Ovary (tissue), 9 donors: ENCODE data around the gene TLDC2. TPM values are rescaled to one million over a fixed set of nuclear protein-coding genes. Genes with fewer than 3 reads are reported as not detected.

ENCODE experiments used
- DNase-seq, 5 donors: peaks; one replicate each; pipeline ENCODE4 v3.0.0-alpha.2; 2019 to 2020
- H3K27ac ChIP-seq, 2 donors: fragments of 200-600 bp; one replicate each; pipeline versions ENCODE4 v1.5.1 to v1.8.0; 2019 to 2022
- H3K27me3 ChIP-seq: fragments of 200-600 bp; one replicate; pipeline ENCODE4 v1.8.0; 2022
- H3K36me3 ChIP-seq: fragments of 200-600 bp; sonication (generic); one replicate; pipeline ENCODE4 v1.5.1; 2019
- H3K4me1 ChIP-seq: one replicate; pipeline ENCODE4 v1.8.1; 2013; ENCODE audit warnings: mild to moderate bottlenecking, moderate library complexity; ENCODE audit not compliant: insufficient read depth
- H3K4me3 ChIP-seq: fragments of 200-600 bp; sonication (generic); one replicate; pipeline ENCODE4 v1.5.1; 2017
- H3K9me3 ChIP-seq, 2 donors: fragments of 200-600 bp in 1 of 2; sonication (generic) in 1 of 2; one replicate each; pipeline versions ENCODE4 v1.5.1 to v1.8.1; 2013 to 2019; ENCODE audit warnings: mild to moderate bottlenecking in 1 of 2, moderate library complexity in 1 of 2
- EP300 ChIP-seq: sonication (generic); formaldehyde crosslinking; IDR thresholded peaks from one replicate; pipeline ENCODE4 v1.6.1; 2017; ENCODE audit warnings: antibody characterized with exemption
- POLR2A ChIP-seq: fragments of 450-650 bp; IDR thresholded peaks from one replicate; pipeline ENCODE4 v1.6.1; 2017; ENCODE audit warnings: antibody characterized with exemption, mild to moderate bottlenecking, moderate library complexity
- WGBS, 3 donors: extraction: QIAGEN DNeasy Blood & Tissue Kit in 1 of 3; methylation state at CpG; one replicate each; pipeline versions ENCODE4 v1.1.5 to v1.1.7; 2013 to 2017; 5-methylcytosine and 5-hydroxymethylcytosine counted together
- intact Hi-C, 4 donors: fragments of 100-400 bp; cut with DNase I; formaldehyde crosslinking; loops; one replicate each; pipeline versions ENCODE4 v1.11.0 to v1.15.1; 2022 to 2023
- polyA plus RNA-seq, 2 donors: library from polyadenylated mRNA; stranded (reverse); fragments of 200-250 nt in 1 of 2; fragments of 350-450 nt in 1 of 2; fragmentation: Illumina TruSeq in 1 of 2; extraction: RNeasy Lipid Tissue Mini Kit (QIAGEN cat#74804) in 1 of 2; gene quantifications; one replicate each; pipeline ENCODE4 v1.2.3, GENCODE V29; 2013 to 2014
- total RNA-seq, 7 donors: library from RNA; depleted of rRNA in 2 of 7; stranded (reverse); fragments of >200 nt in 2 of 7; fragmentation: NEBNext Ultra II Directional in 3 of 7; extraction: Animal tissue kit (Norgen Biotek cat#: 25700) in 3 of 7; gene quantifications; one replicate each; pipeline versions ENCODE4 v1.1.0 to v1.2.4, GENCODE V29; 2016 to 2023
- TF ChIP-seq, protein P1 (sequence below), 3 donors: fragments of 450-650 bp in 2 of 3; fragments of 200-600 bp in 1 of 3; IDR thresholded peaks; one replicate each; pipeline versions ENCODE4 v1.5.1 to v1.8.0; 2016 to 2022; ENCODE audit warnings: antibody characterized with exemption in 3 of 3, mild to moderate bottlenecking in 1 of 3
- donor health status: DM: no; HTN: no; CAD: no; lungs with moderate emphysema.
- donor health status: DM: no; HTN: no; CAD: no.
- donor health status: Bipolar disorder and iron deficiency.
- donor health status: DM: yes; HTN: yes; CAD: no.
- donor health status: DM: no; HTN: no; CAD: no.
- donor health status: DM: yes; HTN: yes; CAD: no.

Gene TLDC2
- total and polyA plus RNA-seq, 9 donors, result 0.10 to 0.95 (median 0.33) TPM; not detected in 4

DNA sequence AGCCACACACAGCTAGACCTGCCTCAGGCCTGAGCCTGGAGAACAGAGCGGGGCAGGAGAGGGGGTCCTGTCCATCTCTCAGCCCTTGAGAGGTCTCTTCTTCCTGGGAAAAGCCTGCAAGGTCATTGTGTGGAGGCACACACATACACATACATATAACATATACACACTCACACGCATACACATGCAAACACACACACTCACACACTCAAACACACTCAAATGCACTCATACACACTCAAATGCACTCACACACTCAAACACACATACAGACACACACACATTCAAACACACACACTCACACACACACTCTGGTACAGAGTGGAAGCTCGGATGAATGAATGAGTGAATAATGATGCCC, 515 bp downstream of the TLDC2 start:
- Histone ChIP-seq H3K36me3 (no peaks in the 10 kb centered on the region), H3K4me1 (no peaks in the 10 kb centered on the region), H3K4me3 (no peak overlapping the region), H3K27me3 (no peaks in the 10 kb centered on the region), H3K27ac (no peak overlapping the region), H3K9me3 (no peaks in the 10 kb centered on the region)
- TF ChIP-seq, protein P1, sequence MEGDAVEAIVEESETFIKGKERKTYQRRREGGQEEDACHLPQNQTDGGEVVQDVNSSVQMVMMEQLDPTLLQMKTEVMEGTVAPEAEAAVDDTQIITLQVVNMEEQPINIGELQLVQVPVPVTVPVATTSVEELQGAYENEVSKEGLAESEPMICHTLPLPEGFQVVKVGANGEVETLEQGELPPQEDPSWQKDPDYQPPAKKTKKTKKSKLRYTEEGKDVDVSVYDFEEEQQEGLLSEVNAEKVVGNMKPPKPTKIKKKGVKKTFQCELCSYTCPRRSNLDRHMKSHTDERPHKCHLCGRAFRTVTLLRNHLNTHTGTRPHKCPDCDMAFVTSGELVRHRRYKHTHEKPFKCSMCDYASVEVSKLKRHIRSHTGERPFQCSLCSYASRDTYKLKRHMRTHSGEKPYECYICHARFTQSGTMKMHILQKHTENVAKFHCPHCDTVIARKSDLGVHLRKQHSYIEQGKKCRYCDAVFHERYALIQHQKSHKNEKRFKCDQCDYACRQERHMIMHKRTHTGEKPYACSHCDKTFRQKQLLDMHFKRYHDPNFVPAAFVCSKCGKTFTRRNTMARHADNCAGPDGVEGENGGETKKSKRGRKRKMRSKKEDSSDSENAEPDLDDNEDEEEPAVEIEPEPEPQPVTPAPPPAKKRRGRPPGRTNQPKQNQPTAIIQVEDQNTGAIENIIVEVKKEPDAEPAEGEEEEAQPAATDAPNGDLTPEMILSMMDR (IDR thresholded peaks at IDR 0.05), result no peak
- no peak for TF ChIP-seq POLR2A
- TF ChIP-seq EP300, result no peak
- DNase-seq, result no peak
- 92 to 93% (median 92%) methylated on average over 3 of the region's 3 CpGs for WGBS, 3 donors
- intact Hi-C loops, result no loop called here

DNA sequence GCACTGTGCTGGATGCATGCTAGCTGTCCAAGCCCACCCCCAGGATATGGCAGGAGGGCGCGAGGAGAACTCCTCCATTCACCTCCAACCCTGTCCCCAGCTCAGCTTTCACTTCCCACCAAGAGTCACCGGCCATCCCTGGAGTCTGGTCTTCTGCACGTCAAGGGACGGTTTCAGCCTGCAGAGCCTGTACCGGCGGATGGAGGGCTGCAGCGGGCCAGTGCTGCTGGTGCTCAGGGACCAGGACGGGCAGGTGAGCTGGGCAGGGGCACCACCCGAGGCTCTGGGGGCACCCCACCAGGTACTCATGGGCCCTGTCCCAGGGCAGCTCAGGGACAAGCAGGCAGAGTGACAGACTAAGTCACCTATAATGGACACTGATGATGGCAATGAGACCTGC, 3.0 kb downstream of the TLDC2 start:
- no peak overlapping the region for H3K27ac ChIP-seq
- peak in 1 of 5 donors; percentile 7 for DNase-seq
- H3K4me1 ChIP-seq, result no peaks in the 10 kb centered on the region
- no peaks in the 10 kb centered on the region for H3K9me3 ChIP-seq
- no peak overlapping the region for H3K4me3 ChIP-seq
- 77 to 87% (median 84%) methylated on average over 10 of the region's 10 CpGs for WGBS, 3 donors
- TF ChIP-seq, protein P1 (IDR thresholded peaks at IDR 0.05), result no peak
- TF ChIP-seq EP300 (no peak), POLR2A (no peak)
- intact Hi-C loops, result no loop called here
- H3K27me3 ChIP-seq, result no peaks in the 10 kb centered on the region
- no peaks in the 10 kb centered on the region for H3K36me3 ChIP-seq

DNA sequence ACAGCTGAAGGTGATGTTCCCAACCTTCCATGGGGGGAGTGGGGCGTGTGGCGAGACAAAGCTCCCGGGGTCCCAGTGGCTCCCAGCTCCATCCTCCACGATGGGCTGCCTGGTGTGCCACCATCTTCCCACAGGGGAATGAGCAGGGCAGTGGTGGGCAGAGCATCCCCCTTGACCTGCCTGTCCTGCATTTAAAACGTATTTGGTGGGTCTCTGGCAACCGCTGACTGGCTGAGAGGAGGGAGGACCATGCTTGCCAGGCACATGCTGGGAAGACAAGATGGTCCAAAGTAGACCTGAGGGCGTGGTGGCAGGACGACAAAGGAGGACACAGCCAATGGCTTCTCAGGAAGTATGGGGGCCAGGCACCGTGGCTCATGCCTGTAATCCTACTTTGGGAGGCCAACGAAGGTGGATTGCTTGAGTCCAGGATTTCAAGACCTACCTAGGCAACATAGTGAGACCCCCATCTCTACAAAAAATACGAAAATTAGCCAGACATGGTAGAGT, 4.9 kb downstream of the TLDC2 start:
- WGBS, 3 donors, result 88 to 90% (median 89%) methylated on average over 11 of the region's 11 CpGs
- Histone ChIP-seq H3K27me3 (no peaks in the 10 kb centered on the region), H3K4me3 (no peak overlapping the region), H3K4me1 (no peaks in the 10 kb centered on the region), H3K9me3 (no peaks in the 10 kb centered on the region), H3K36me3 (no peaks in the 10 kb centered on the region), H3K27ac (no peak overlapping the region)
- intact Hi-C loops, result loop anchor here in 1 of 4 donors (10.0 kb wide), 1 partner anchor 266 kb away; no protein-coding TSS in a partner anchor
- DNase-seq, result peak in 1 of 5 donors; percentile 4
- TF ChIP-seq EP300 (no peak), POLR2A (no peak)
- TF ChIP-seq, protein P1 (IDR thresholded peaks at IDR 0.05), result no peak

DNA sequence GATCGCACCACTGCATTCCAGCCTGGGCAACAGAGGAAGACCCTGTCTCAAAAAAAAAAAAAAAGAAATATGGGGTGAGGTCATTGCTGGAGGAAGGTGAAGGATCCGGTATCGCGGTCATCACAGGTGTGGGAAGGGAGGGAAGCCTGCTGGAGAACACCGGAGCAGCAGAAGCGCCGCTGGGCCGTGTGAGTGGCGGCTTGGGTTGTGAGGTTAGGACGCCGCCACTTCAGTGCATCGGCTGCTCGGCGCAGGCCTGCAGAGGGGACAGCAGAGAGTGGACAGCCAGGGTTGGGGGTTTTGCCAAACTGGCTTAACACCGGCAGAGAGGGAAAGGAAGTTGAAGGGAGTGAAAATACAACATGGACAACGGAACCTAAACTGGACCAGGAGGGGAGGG, 5.4 kb downstream of the TLDC2 start:
- Histone ChIP-seq H3K9me3 (no peaks in the 10 kb centered on the region), H3K36me3 (no peaks in the 10 kb centered on the region), H3K27me3 (no peaks in the 10 kb centered on the region), H3K27ac (no peak overlapping the region), H3K4me3 (no peak overlapping the region), H3K4me1 (no peaks in the 10 kb centered on the region)
- peak in 1 of 5 donors; percentile 1 for DNase-seq
- no peak for TF ChIP-seq EP300
- TF ChIP-seq, protein P1 (IDR thresholded peaks at IDR 0.05), result no peak
- intact Hi-C loops, result loop anchor here in 1 of 4 donors (10.0 kb wide), 1 partner anchor 267 kb away; no protein-coding TSS in a partner anchor
- WGBS, 3 donors, result 82 to 86% (median 84%) methylated on average over 16 of the region's 16 CpGs
